NCI-H2227 (cell line): ENCODE data around the gene ZBP1.

Experiments
- DNase-seq: peaks from one replicate; lab custom pipeline; 2025; ENCODE audit not compliant: unreplicated experiment; lab: John Stamatoyannopoulos, UW

The ZBP1 gene

GRCh38 chr20:57601211-57601570 is 19.0 kb downstream of the ZBP1 start:
- no peak for DNase-seq

GRCh38 chr20:57600320-57601210 is 19.7 kb downstream of the ZBP1 start:
- DNase-seq: no peak

- no peak for DNase-seq
Measured at GRCh38 chr20:57598491-57598890, 21.7 kb downstream of the ZBP1 start.

- DNase-seq: no peak
Measured at GRCh38 chr20:57598060-57598459, 22.2 kb downstream of the ZBP1 start.

GRCh38 chr20:57596998-57597939 is 23.0 kb downstream of the ZBP1 start:
- DNase-seq: peak; percentile 70

- no peak for DNase-seq
Measured at GRCh38 chr20:57596358-57596757, 23.9 kb downstream of the ZBP1 start.

- no peak for DNase-seq
Measured at GRCh38 chr20:57595041-57596030, 24.9 kb downstream of the ZBP1 start.

GRCh38 chr20:57594092-57594951 is 25.9 kb downstream of the ZBP1 start:
- peak; percentile 44 for DNase-seq

GRCh38 chr20:57593134-57593886 is 26.9 kb downstream of the ZBP1 start:
- no peak for DNase-seq

- DNase-seq: no peak
Measured at GRCh38 chr20:57592263-57593092, 27.7 kb downstream of the ZBP1 start.

GRCh38 chr20:57591289-57592229 is 28.7 kb downstream of the ZBP1 start:
- no peak for DNase-seq

- DNase-seq: no peak
Measured at GRCh38 chr20:57590485-57591288, 29.5 kb downstream of the ZBP1 start.

- DNase-seq: no peak
Measured at GRCh38 chr20:57589728-57590484, 30.3 kb downstream of the ZBP1 start.

GRCh38 chr20:57589123-57589727 is 31.0 kb downstream of the ZBP1 start:
- DNase-seq: no peak

GRCh38 chr20:57588596-57588995 is 31.6 kb downstream of the ZBP1 start:
- no peak for DNase-seq
